CD14-positive monocyte (primary cell): ENCODE data around the gene SLC47A2. TPM values are rescaled to one million over a fixed set of nuclear protein-coding genes. Genes with fewer than 3 reads are reported as not detected.

Experiments
- DNase-seq, 3 donors: peaks; one replicate each; pipeline ENCODE4 v3.0.0-alpha.2; 2011 to 2022
- H2AFZ ChIP-seq: 2 replicates; pipeline ENCODE4 v1.6.0; 2012; ENCODE audit warnings: mild to moderate bottlenecking, low read depth, low read length, inconsistent platforms; ENCODE audit not compliant: insufficient read depth, poor library complexity, severe bottlenecking
- H3K27ac ChIP-seq, 2 donors: 1 replicate in 1 of 2; 2 replicates in 1 of 2; pipeline ENCODE4 v1.5.1; 2012 to 2013; ENCODE audit warnings: low read length in 2 of 2, control low read depth in 1 of 2, inconsistent platforms in 1 of 2, low read depth in 1 of 2, mild to moderate bottlenecking in 1 of 2
- H3K27me3 ChIP-seq, 2 donors: one replicate each; pipeline versions ENCODE4 v1.6.0 to v1.6.1; 2011 to 2013; ENCODE audit warnings: low read length in 2 of 2; ENCODE audit not compliant: control insufficient read depth in 2 of 2, insufficient read depth in 2 of 2
- H3K36me3 ChIP-seq, 2 donors: replicated peaks in 1 of 2; 1 replicate in 1 of 2; 2 replicates in 1 of 2; pipeline versions ENCODE4 v1.5.1 to v1.6.1; 2012 to 2013; ENCODE audit warnings: low read length in 2 of 2, control low read depth in 1 of 2, inconsistent platforms in 1 of 2, mild to moderate bottlenecking in 1 of 2; ENCODE audit not compliant: insufficient read depth in 2 of 2, control insufficient read depth in 1 of 2
- H3K4me1 ChIP-seq, 2 donors: 1 replicate in 1 of 2; 2 replicates in 1 of 2; pipeline versions ENCODE4 v1.5.1 to v1.6.1; 2012 to 2013; ENCODE audit warnings: low read length in 2 of 2, control low read depth in 1 of 2, inconsistent platforms in 1 of 2, mild to moderate bottlenecking in 1 of 2, moderate library complexity in 1 of 2; ENCODE audit not compliant: insufficient read depth in 2 of 2, control insufficient read depth in 1 of 2
- H3K4me2 ChIP-seq: replicated peaks from 2 replicates; pipeline ENCODE3; 2012; ENCODE audit warnings: low read length, moderate library complexity, mild to moderate bottlenecking; ENCODE audit not compliant: poor library complexity, severe bottlenecking; ENCODE audit errors: extremely low read depth
- H3K4me3 ChIP-seq, 3 experiments: fragments of 200-600 bp in 1 of 3; sonication (generic) in 1 of 3; replicated peaks in 1 of 3; 1 replicate in 2 of 3; 2 replicates in 1 of 3; pipeline ENCODE4 v1.5.1; 2011 to 2013; ENCODE audit warnings: low read length in 3 of 3, mild to moderate bottlenecking in 3 of 3, control low read depth in 2 of 3, low read depth in 2 of 3, inconsistent platforms in 1 of 3, moderate library complexity in 1 of 3
- H3K79me2 ChIP-seq: 2 replicates; pipeline ENCODE4 v1.6.0; 2012; ENCODE audit warnings: mild to moderate bottlenecking, control low read depth, inconsistent platforms, low read length, moderate library complexity; ENCODE audit not compliant: insufficient read depth
- H3K9ac ChIP-seq: 2 replicates; pipeline ENCODE4 v1.6.0; 2017; ENCODE audit warnings: low read length, mild to moderate bottlenecking; ENCODE audit not compliant: insufficient read depth, poor library complexity, severe bottlenecking
- H3K9me3 ChIP-seq, 2 donors: replicated peaks in 1 of 2; 1 replicate in 1 of 2; 2 replicates in 1 of 2; pipeline versions ENCODE4 v1.5.1 to v1.6.1; 2012 to 2013; ENCODE audit warnings: low read length in 2 of 2, control low read depth in 1 of 2; ENCODE audit not compliant: control insufficient read depth in 1 of 2, insufficient read depth in 1 of 2
- H4K20me1 ChIP-seq: 2 replicates; pipeline ENCODE4 v1.6.0; 2012; ENCODE audit warnings: mild to moderate bottlenecking, low read length, control low read depth, moderate library complexity; ENCODE audit not compliant: insufficient read depth
- H3K27ac Mint-ChIP-seq, 7 donors: one replicate each; pipeline ENCODE4 v1.8.0; 2020; ENCODE audit warnings: mild to moderate bottlenecking in 7 of 7, mixed read lengths in 7 of 7, moderate library complexity in 6 of 7, inconsistent platforms in 2 of 7
- H3K27me3 Mint-ChIP-seq, 3 donors: one replicate each; pipeline ENCODE4 v1.8.0; 2021 to 2022; ENCODE audit warnings: low read depth in 3 of 3, mild to moderate bottlenecking in 3 of 3, mixed read lengths in 3 of 3, moderate library complexity in 3 of 3, inconsistent platforms in 1 of 3
- H3K36me3 Mint-ChIP-seq, 2 donors: one replicate each; pipeline ENCODE4 v1.8.0; 2020; ENCODE audit warnings: mixed read lengths in 2 of 2, inconsistent platforms in 1 of 2, mild to moderate bottlenecking in 1 of 2
- H3K4me1 Mint-ChIP-seq: one replicate; pipeline ENCODE4 v1.8.0; 2020; ENCODE audit warnings: mild to moderate bottlenecking, mixed read lengths
- H3K4me3 Mint-ChIP-seq, 2 donors: one replicate each; pipeline ENCODE4 v1.8.0; 2020; ENCODE audit warnings: mild to moderate bottlenecking in 2 of 2, mixed read lengths in 2 of 2, moderate library complexity in 1 of 2
- H3K9me3 Mint-ChIP-seq, 7 donors: one replicate each; pipeline ENCODE4 v1.8.0; 2020 to 2022; ENCODE audit warnings: mixed read lengths in 7 of 7, mild to moderate bottlenecking in 6 of 7, moderate library complexity in 6 of 7, inconsistent platforms in 2 of 7
- WGBS: methylation state at CpG from one replicate; pipeline ENCODE4 v1.1.5; 2013; ENCODE audit warnings: missing lambda C conversion rate; ENCODE audit not compliant: insufficient coverage; 5-methylcytosine and 5-hydroxymethylcytosine counted together
- intact Hi-C, 2 donors: fragments of 100-400 bp; cut with micrococcal nuclease; formaldehyde crosslinking; loops; one replicate each; pipeline versions ENCODE4 v1.15.0 to v1.15.1; 2023
- polyA plus RNA-seq, 3 donors: library from polyadenylated mRNA; depleted of rRNA in 1 of 3; unstranded in 2 of 3; stranded (reverse) in 1 of 3; fragments of 300-500 nt in 2 of 3; fragments of >200 nt in 1 of 3; fragmentation: Illumina TruSeq in 2 of 3; gene quantifications; 1 replicate in 2 of 3; 2 replicates in 1 of 3; pipeline ENCODE4 v1.2.3, GENCODE V29; 2012 to 2021
- TF ChIP-seq, protein P1 (sequence below): fragments of 200-600 bp; IDR thresholded peaks from one replicate; pipeline ENCODE4 v1.8.0; 2022; ENCODE audit warnings: antibody characterized with exemption, mild to moderate bottlenecking

The SLC47A2 gene
- polyA plus RNA-seq, 3 donors: not detected

DNA sequence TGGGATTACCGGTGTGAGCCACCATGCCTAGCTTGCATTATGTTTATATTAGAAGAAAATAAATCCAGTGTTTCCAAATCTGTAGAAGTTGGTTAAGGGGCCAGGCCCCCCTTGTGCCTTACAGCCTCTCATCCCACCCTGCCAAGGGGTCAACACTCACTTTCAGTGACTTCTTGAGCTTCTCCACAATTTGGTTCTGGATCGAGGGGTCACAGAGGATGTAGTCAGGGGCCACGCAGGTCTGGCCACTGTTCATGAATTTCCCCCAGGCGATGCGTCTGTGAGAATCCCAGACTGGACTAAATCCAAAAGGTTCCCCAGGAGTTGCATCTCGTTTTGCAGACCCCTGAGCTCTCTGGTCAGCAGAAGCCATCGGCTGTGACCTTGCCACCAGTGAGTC is 24.5 kb upstream of the SLC47A2 start:
- Histone ChIP-seq H2AFZ (no peak overlapping the region), H3K4me3 (no peak overlapping the region), H3K79me2 (no peaks in the 10 kb centered on the region), H3K27me3 (no peaks in the 10 kb centered on the region), H3K9ac (no peak overlapping the region), H4K20me1 (no peaks in the 10 kb centered on the region), H3K4me2 (no peak overlapping the region), H3K9me3 (no peaks in the 10 kb centered on the region), H3K36me3 (no peaks in the 10 kb centered on the region), H3K4me1 (peaks cover 8 to 9% of the 10 kb centered on the region in 2 donors), H3K27ac (no peak overlapping the region)
- no peak for DNase-seq
- Mint-ChIP-seq H3K36me3 (no peaks in the 10 kb centered on the region), H3K27ac (peak overlapping the region in 1 of 7 donors; percentile 26), H3K4me3 (no peak overlapping the region), H3K4me1 (peaks cover 9% of the 10 kb centered on the region), H3K27me3 (peaks cover 6 to 11% (median 8%) of the 10 kb centered on the region in 3 donors), H3K9me3 (peaks cover 0 to 1% (median 0%) of the 10 kb centered on the region in 7 donors)
- intact Hi-C loops: no loop called here
- 95% methylated on average over 6 of the region's 7 CpGs for WGBS
- TF ChIP-seq, protein P1, sequence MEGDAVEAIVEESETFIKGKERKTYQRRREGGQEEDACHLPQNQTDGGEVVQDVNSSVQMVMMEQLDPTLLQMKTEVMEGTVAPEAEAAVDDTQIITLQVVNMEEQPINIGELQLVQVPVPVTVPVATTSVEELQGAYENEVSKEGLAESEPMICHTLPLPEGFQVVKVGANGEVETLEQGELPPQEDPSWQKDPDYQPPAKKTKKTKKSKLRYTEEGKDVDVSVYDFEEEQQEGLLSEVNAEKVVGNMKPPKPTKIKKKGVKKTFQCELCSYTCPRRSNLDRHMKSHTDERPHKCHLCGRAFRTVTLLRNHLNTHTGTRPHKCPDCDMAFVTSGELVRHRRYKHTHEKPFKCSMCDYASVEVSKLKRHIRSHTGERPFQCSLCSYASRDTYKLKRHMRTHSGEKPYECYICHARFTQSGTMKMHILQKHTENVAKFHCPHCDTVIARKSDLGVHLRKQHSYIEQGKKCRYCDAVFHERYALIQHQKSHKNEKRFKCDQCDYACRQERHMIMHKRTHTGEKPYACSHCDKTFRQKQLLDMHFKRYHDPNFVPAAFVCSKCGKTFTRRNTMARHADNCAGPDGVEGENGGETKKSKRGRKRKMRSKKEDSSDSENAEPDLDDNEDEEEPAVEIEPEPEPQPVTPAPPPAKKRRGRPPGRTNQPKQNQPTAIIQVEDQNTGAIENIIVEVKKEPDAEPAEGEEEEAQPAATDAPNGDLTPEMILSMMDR: no peak

DNA sequence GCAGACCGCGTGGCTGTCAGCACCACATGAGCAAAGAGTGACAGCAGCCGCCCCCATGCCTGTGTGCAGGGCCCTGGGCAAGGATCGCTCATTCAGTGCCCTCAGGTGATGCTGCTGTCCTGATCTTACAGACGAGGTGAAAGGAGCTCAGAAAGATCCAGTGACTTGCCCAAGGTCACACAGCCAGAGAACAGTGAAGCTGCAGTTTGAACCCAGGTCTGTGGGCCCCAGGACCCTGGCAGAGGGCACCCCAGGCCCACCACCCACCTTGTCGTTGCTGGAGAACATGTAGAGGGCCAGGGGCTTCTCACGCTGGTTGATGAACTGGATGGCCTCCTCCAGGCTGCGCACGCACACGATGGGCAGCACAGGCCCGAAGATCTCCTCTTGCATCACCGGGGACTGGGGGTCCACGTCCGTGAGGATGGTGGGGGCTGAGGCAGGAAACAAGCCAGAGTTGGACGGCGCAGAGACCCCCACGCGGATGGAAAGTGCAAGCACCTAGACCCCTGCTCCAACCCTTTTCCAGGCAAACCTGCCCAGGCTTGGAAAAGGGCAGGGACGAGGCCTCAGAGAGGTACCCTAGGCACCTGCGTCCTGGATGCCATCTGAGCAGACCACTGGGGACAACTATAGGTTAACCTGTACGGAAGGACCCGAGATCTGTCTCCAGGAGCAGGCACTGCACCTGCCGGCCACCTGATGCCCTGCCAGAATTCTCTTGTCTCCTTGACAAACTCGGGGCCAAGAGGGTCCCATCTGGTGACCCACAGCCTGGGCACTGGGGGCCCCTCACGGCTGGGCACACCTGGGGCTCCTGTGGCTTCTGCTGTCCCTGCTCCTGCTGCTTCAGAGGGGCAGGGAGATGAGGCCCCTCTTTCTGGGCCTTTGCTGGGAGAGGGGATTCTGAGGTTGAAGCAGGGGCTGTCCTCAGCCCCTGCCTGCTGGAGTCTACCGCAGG is 23.1 kb upstream of the SLC47A2 start:
- TF ChIP-seq, protein P1: no peak
- H3K4me2 ChIP-seq: no peak overlapping the region
- peaks cover 0 to 1% (median 0%) of the 10 kb centered on the region in 7 donors for H3K9me3 Mint-ChIP-seq
- no peaks in the 10 kb centered on the region for H3K79me2 ChIP-seq
- no peak for DNase-seq
- no peaks in the 10 kb centered on the region for H4K20me1 ChIP-seq
- H3K9me3 ChIP-seq: no peaks in the 10 kb centered on the region
- H3K4me3 Mint-ChIP-seq: no peak overlapping the region
- no peak overlapping the region for H3K4me3 ChIP-seq
- intact Hi-C loops: no loop called here
- H3K4me1 Mint-ChIP-seq: peaks cover 3% of the 10 kb centered on the region
- no peak overlapping the region for H2AFZ ChIP-seq
- no peaks in the 10 kb centered on the region for H3K36me3 ChIP-seq
- no peak overlapping the region for H3K27ac ChIP-seq
- no peak overlapping the region for H3K27ac Mint-ChIP-seq
- H3K36me3 Mint-ChIP-seq: no peaks in the 10 kb centered on the region
- WGBS: 97% methylated on average over 24 of the region's 26 CpGs
- H3K9ac ChIP-seq: no peak overlapping the region
- peaks cover 2 to 9% (median 3%) of the 10 kb centered on the region in 3 donors for H3K27me3 Mint-ChIP-seq
- H3K4me1 ChIP-seq: peaks cover 0 to 2% of the 10 kb centered on the region in 2 donors
- no peaks in the 10 kb centered on the region for H3K27me3 ChIP-seq
